ENCODE measurements around the gene HES7. TPM values are rescaled to one million over a fixed set of nuclear protein-coding genes. Genes with fewer than 3 reads are reported as not detected.

The HES7 gene
- total RNA-seq, 2 experiments from 2014 or later: 4.0 to 4.9 TPM

GRCh38 chr17:8143581-8144400, 19.9 kb upstream of the HES7 start:
- Mint-ChIP-seq H3K4me1 (ENCODE audit: low read depth) (no peaks in the 10 kb centered on the region), H3K9me3 (no peaks in the 10 kb centered on the region), H3K27ac (no peak overlapping the region), H3K4me3 (no peak overlapping the region), H3K27me3 (no peaks in the 10 kb centered on the region), H3K36me3 (ENCODE audit: low read depth) (peaks cover 59% of the 10 kb centered on the region)
- intact Hi-C loops (cut with micrococcal nuclease): no loop called here
- ChIA-PET POLR2A (interaction anchor here (1.1 to 22.8 kb wide), 3 partner anchors 13 to 106 kb away, joined by 3 to 476 read pairs (median 228); partner anchors contain the start of genes PER1 and VAMP2), CTCF (no interaction called here)
- no peak for TF ChIP-seq CTCF (IDR thresholded peaks at IDR 0.05)
- ATAC-seq (no peak), DNase-seq (no peak)

GRCh38 chr17:8142887-8143580, 19.1 kb upstream of the HES7 start:
- Mint-ChIP-seq H3K4me3 (no peak overlapping the region), H3K36me3 (ENCODE audit: low read depth) (peaks cover 52% of the 10 kb centered on the region), H3K4me1 (ENCODE audit: low read depth) (no peaks in the 10 kb centered on the region), H3K27ac (no peak overlapping the region), H3K27me3 (no peaks in the 10 kb centered on the region), H3K9me3 (no peaks in the 10 kb centered on the region)
- no peak for DNase-seq
- CTCF ChIA-PET: no interaction called here
- intact Hi-C loops (cut with micrococcal nuclease): no loop called here
- no peak for ATAC-seq
- POLR2A ChIA-PET: interaction anchor here (0.6 to 22.8 kb wide), 5 partner anchors 13 to 107 kb away, joined by 3 to 476 read pairs (median 66); partner anchors contain the start of genes PER1 and VAMP2
- TF ChIP-seq CTCF (IDR thresholded peaks at IDR 0.05): no peak

- DNase-seq (no peak), ATAC-seq (no peak)
- no peaks in the 10 kb centered on the region for H3K9me3 Mint-ChIP-seq
- intact Hi-C loops (cut with micrococcal nuclease): no loop called here
- H3K4me1 Mint-ChIP-seq (ENCODE audit: low read depth): no peaks in the 10 kb centered on the region
- H3K27ac Mint-ChIP-seq: no peak overlapping the region
- peaks cover 46% of the 10 kb centered on the region for H3K36me3 Mint-ChIP-seq (ENCODE audit: low read depth)
- H3K4me3 Mint-ChIP-seq: no peak overlapping the region
- POLR2A ChIA-PET: interaction anchor here (5.8 to 12.8 kb wide), 2 partner anchors 14 to 31 kb away, joined by 66 to 228 read pairs; partner anchors contain the start of genes PER1 and VAMP2
- no peak for TF ChIP-seq CTCF (IDR thresholded peaks at IDR 0.05)
- CTCF ChIA-PET: interaction anchor here (1.0 to 9.0 kb wide), 3 partner anchors 8 to 23 kb away, joined by 3 to 63 read pairs (median 4); partner anchors contain the start of gene ALOXE3
- H3K27me3 Mint-ChIP-seq: no peaks in the 10 kb centered on the region
Observed at GRCh38 chr17:8142158-8142886, 18.4 kb upstream of the HES7 start.

- H3K9me3 Mint-ChIP-seq: no peaks in the 10 kb centered on the region
- no peaks in the 10 kb centered on the region for H3K4me1 Mint-ChIP-seq (ENCODE audit: low read depth)
- ATAC-seq (no peak), DNase-seq (no peak)
- no peak for TF ChIP-seq CTCF (IDR thresholded peaks at IDR 0.05)
- intact Hi-C loops (cut with micrococcal nuclease): no loop called here
- POLR2A ChIA-PET: interaction anchor here (1.2 to 12.8 kb wide), 4 partner anchors 15 to 44 kb away, joined by 3 to 228 read pairs (median 44); partner anchors contain the start of genes ALOXE3, PER1 and VAMP2
- no peak overlapping the region for H3K27ac Mint-ChIP-seq
- H3K36me3 Mint-ChIP-seq (ENCODE audit: low read depth): peaks cover 42% of the 10 kb centered on the region
- peaks cover 1% of the 10 kb centered on the region for H3K27me3 Mint-ChIP-seq
- CTCF ChIA-PET: interaction anchor here (1.0 to 9.0 kb wide), 4 partner anchors 9 to 32 kb away, joined by 3 to 63 read pairs (median 4); partner anchors contain the start of gene ALOXE3
- H3K4me3 Mint-ChIP-seq: no peak overlapping the region
Observed at GRCh38 chr17:8141741-8142140, 17.8 kb upstream of the HES7 start.

All from activated CD8-positive, alpha-beta T cell treated with anti-CD3 and anti-CD28 coated beads for 36 hours (primary cell).